ENCODE data around the gene NEBL. TPM values are rescaled to one million over a fixed set of nuclear protein-coding genes. Genes with fewer than 3 reads are reported as not detected.
A peak's percentile ranks its signal among the peaks of the same experiment; 100 is the strongest.

The NEBL gene
- total and polyA plus RNA-seq, 5 donors from 2014 or later = 1.2 to 2.6 (median 1.8) TPM

- Histone ChIP-seq H3K36me3 (ENCODE audit: control insufficient read depth, insufficient read depth, low read length) (no peaks in the 10 kb centered on the region), H3K27ac (ENCODE audit: insufficient read depth, low read length, poor library complexity, severe bottlenecking) (no peak overlapping the region), H3K4me1 (ENCODE audit: control insufficient read depth, insufficient read depth, low read length, poor library complexity, severe bottlenecking) (no peaks in the 10 kb centered on the region), H3K4me3 (ENCODE audit: low read depth, low read length) (no peak overlapping the region), H3K27me3 (ENCODE audit: control insufficient read depth, insufficient read depth, low read length) (no peaks in the 10 kb centered on the region), H3K9me3 (ENCODE audit: control insufficient read depth in 2 of 2, low read length in 2 of 2) (no peaks in the 10 kb centered on the region)
- H3K4me3 Mint-ChIP-seq = no peak overlapping the region
- H3K9me3 Mint-ChIP-seq = peaks cover 0 to 2% (median 0%) of the 10 kb centered on the region in 7 donors
- DNase-seq (no peak), ATAC-seq (ENCODE audit: low read depth in 2 of 2) (no peak)
- no peaks in the 10 kb centered on the region for H3K4me1 Mint-ChIP-seq
- no peak overlapping the region for H3K27ac Mint-ChIP-seq
- no peaks in the 10 kb centered on the region for H3K27me3 Mint-ChIP-seq
- no peaks in the 10 kb centered on the region for H3K36me3 Mint-ChIP-seq
Measured at GRCh38 chr10:20834825-20835224, 62.3 kb downstream of the NEBL start.

- Histone ChIP-seq H3K9me3 (ENCODE audit: control insufficient read depth in 2 of 2, low read length in 2 of 2) (no peaks in the 10 kb centered on the region), H3K4me3 (ENCODE audit: low read depth, low read length) (no peak overlapping the region), H3K36me3 (ENCODE audit: control insufficient read depth, insufficient read depth, low read length) (no peaks in the 10 kb centered on the region), H3K27me3 (ENCODE audit: control insufficient read depth, insufficient read depth, low read length) (no peaks in the 10 kb centered on the region), H3K27ac (ENCODE audit: insufficient read depth, low read length, poor library complexity, severe bottlenecking) (no peak overlapping the region), H3K4me1 (ENCODE audit: control insufficient read depth, insufficient read depth, low read length, poor library complexity, severe bottlenecking) (no peaks in the 10 kb centered on the region)
- Mint-ChIP-seq H3K4me1 (no peaks in the 10 kb centered on the region), H3K4me3 (no peak overlapping the region), H3K36me3 (no peaks in the 10 kb centered on the region), H3K9me3 (peaks cover 0 to 7% (median 0%) of the 10 kb centered on the region in 7 donors), H3K27ac (no peak overlapping the region), H3K27me3 (no peaks in the 10 kb centered on the region)
- no peak for ATAC-seq (ENCODE audit: low read depth in 2 of 2)
- no peak for DNase-seq
Measured at GRCh38 chr10:20822825-20823224, 74.3 kb downstream of the NEBL start.

- Mint-ChIP-seq H3K27me3 (no peaks in the 10 kb centered on the region), H3K4me3 (no peak overlapping the region), H3K27ac (no peak overlapping the region), H3K9me3 (peaks cover 0 to 3% (median 0%) of the 10 kb centered on the region in 7 donors), H3K4me1 (no peaks in the 10 kb centered on the region), H3K36me3 (no peaks in the 10 kb centered on the region)
- no peak overlapping the region for H3K27ac ChIP-seq (ENCODE audit: insufficient read depth, low read length, poor library complexity, severe bottlenecking)
- no peak for DNase-seq
- H3K9me3 ChIP-seq (ENCODE audit: control insufficient read depth in 2 of 2, low read length in 2 of 2) = no peaks in the 10 kb centered on the region
- no peaks in the 10 kb centered on the region for H3K36me3 ChIP-seq (ENCODE audit: control insufficient read depth, insufficient read depth, low read length)
- no peaks in the 10 kb centered on the region for H3K27me3 ChIP-seq (ENCODE audit: control insufficient read depth, insufficient read depth, low read length)
- ATAC-seq (ENCODE audit: low read depth in 2 of 2) = no peak
- H3K4me3 ChIP-seq (ENCODE audit: low read depth, low read length) = no peak overlapping the region
- no peaks in the 10 kb centered on the region for H3K4me1 ChIP-seq (ENCODE audit: control insufficient read depth, insufficient read depth, low read length, poor library complexity, severe bottlenecking)
Measured at GRCh38 chr10:20817646-20818045, 79.5 kb downstream of the NEBL start.

GRCh38 chr10:20817116-20817515 lies 80.0 kb downstream of the NEBL start:
- no peak overlapping the region for H3K4me3 Mint-ChIP-seq
- no peak overlapping the region for H3K4me3 ChIP-seq (ENCODE audit: low read depth, low read length)
- peaks cover 0 to 3% (median 0%) of the 10 kb centered on the region in 7 donors for H3K9me3 Mint-ChIP-seq
- no peak for DNase-seq
- H3K4me1 ChIP-seq (ENCODE audit: control insufficient read depth, insufficient read depth, low read length, poor library complexity, severe bottlenecking) = no peaks in the 10 kb centered on the region
- no peaks in the 10 kb centered on the region for H3K36me3 Mint-ChIP-seq
- H3K9me3 ChIP-seq (ENCODE audit: control insufficient read depth in 2 of 2, low read length in 2 of 2) = no peaks in the 10 kb centered on the region
- no peak overlapping the region for H3K27ac ChIP-seq (ENCODE audit: insufficient read depth, low read length, poor library complexity, severe bottlenecking)
- no peaks in the 10 kb centered on the region for H3K27me3 ChIP-seq (ENCODE audit: control insufficient read depth, insufficient read depth, low read length)
- ATAC-seq (ENCODE audit: low read depth in 2 of 2) = no peak
- no peaks in the 10 kb centered on the region for H3K4me1 Mint-ChIP-seq
- H3K36me3 ChIP-seq (ENCODE audit: control insufficient read depth, insufficient read depth, low read length) = no peaks in the 10 kb centered on the region
- no peak overlapping the region for H3K27ac Mint-ChIP-seq
- H3K27me3 Mint-ChIP-seq = no peaks in the 10 kb centered on the region

GRCh38 chr10:20814116-20814515 lies 83.0 kb downstream of the NEBL start:
- ATAC-seq (ENCODE audit: low read depth in 2 of 2) = no peak
- Mint-ChIP-seq H3K36me3 (no peaks in the 10 kb centered on the region), H3K4me3 (no peak overlapping the region), H3K4me1 (no peaks in the 10 kb centered on the region), H3K27me3 (no peaks in the 10 kb centered on the region), H3K27ac (no peak overlapping the region), H3K9me3 (peaks cover 0 to 2% (median 0%) of the 10 kb centered on the region in 7 donors)
- Histone ChIP-seq H3K9me3 (ENCODE audit: control insufficient read depth in 2 of 2, low read length in 2 of 2) (no peaks in the 10 kb centered on the region), H3K4me3 (ENCODE audit: low read depth, low read length) (no peak overlapping the region), H3K4me1 (ENCODE audit: control insufficient read depth, insufficient read depth, low read length, poor library complexity, severe bottlenecking) (no peaks in the 10 kb centered on the region), H3K36me3 (ENCODE audit: control insufficient read depth, insufficient read depth, low read length) (no peaks in the 10 kb centered on the region), H3K27ac (ENCODE audit: insufficient read depth, low read length, poor library complexity, severe bottlenecking) (no peak overlapping the region), H3K27me3 (ENCODE audit: control insufficient read depth, insufficient read depth, low read length) (no peaks in the 10 kb centered on the region)
- DNase-seq = no peak

- Histone ChIP-seq H3K27me3 (ENCODE audit: control insufficient read depth, insufficient read depth, low read length) (no peaks in the 10 kb centered on the region), H3K4me1 (ENCODE audit: control insufficient read depth, insufficient read depth, low read length, poor library complexity, severe bottlenecking) (no peaks in the 10 kb centered on the region), H3K9me3 (ENCODE audit: control insufficient read depth in 2 of 2, low read length in 2 of 2) (no peaks in the 10 kb centered on the region), H3K36me3 (ENCODE audit: control insufficient read depth, insufficient read depth, low read length) (no peaks in the 10 kb centered on the region), H3K27ac (ENCODE audit: insufficient read depth, low read length, poor library complexity, severe bottlenecking) (no peak overlapping the region), H3K4me3 (ENCODE audit: low read depth, low read length) (no peak overlapping the region)
- H3K27ac Mint-ChIP-seq = no peak overlapping the region
- H3K36me3 Mint-ChIP-seq = no peaks in the 10 kb centered on the region
- no peaks in the 10 kb centered on the region for H3K4me1 Mint-ChIP-seq
- ATAC-seq (ENCODE audit: low read depth in 2 of 2) (no peak), DNase-seq (no peak)
- no peak overlapping the region for H3K4me3 Mint-ChIP-seq
- peaks cover 0 to 2% (median 0%) of the 10 kb centered on the region in 7 donors for H3K9me3 Mint-ChIP-seq
- no peaks in the 10 kb centered on the region for H3K27me3 Mint-ChIP-seq
Measured at GRCh38 chr10:20811131-20811530, 86.0 kb downstream of the NEBL start.

- Mint-ChIP-seq H3K4me1 (no peaks in the 10 kb centered on the region), H3K27me3 (no peaks in the 10 kb centered on the region), H3K9me3 (peaks cover 0 to 2% (median 0%) of the 10 kb centered on the region in 7 donors), H3K36me3 (no peaks in the 10 kb centered on the region), H3K4me3 (no peak overlapping the region), H3K27ac (peak overlapping the region in 1 of 3 donors; percentile 32)
- Histone ChIP-seq H3K36me3 (ENCODE audit: control insufficient read depth, insufficient read depth, low read length) (no peaks in the 10 kb centered on the region), H3K4me3 (ENCODE audit: low read depth, low read length) (no peak overlapping the region), H3K27me3 (ENCODE audit: control insufficient read depth, insufficient read depth, low read length) (no peaks in the 10 kb centered on the region), H3K4me1 (ENCODE audit: control insufficient read depth, insufficient read depth, low read length, poor library complexity, severe bottlenecking) (no peaks in the 10 kb centered on the region), H3K27ac (ENCODE audit: insufficient read depth, low read length, poor library complexity, severe bottlenecking) (no peak overlapping the region), H3K9me3 (ENCODE audit: control insufficient read depth in 2 of 2, low read length in 2 of 2) (no peaks in the 10 kb centered on the region)
- no peak for DNase-seq
- no peak for ATAC-seq (ENCODE audit: low read depth in 2 of 2)
Measured at GRCh38 chr10:20809631-20810030, 87.5 kb downstream of the NEBL start.

- no peaks in the 10 kb centered on the region for H3K4me1 Mint-ChIP-seq
- no peak for ATAC-seq (ENCODE audit: low read depth in 2 of 2)
Measured at GRCh38 chr10:20806487-20806886, 90.6 kb downstream of the NEBL start.

More at GRCh38 chr10:20806487-20806886, 90.6 kb downstream of the NEBL start:
- no peak overlapping the region for H3K27ac Mint-ChIP-seq
- no peaks in the 10 kb centered on the region for H3K9me3 ChIP-seq (ENCODE audit: control insufficient read depth in 2 of 2, low read length in 2 of 2)
- H3K36me3 ChIP-seq (ENCODE audit: control insufficient read depth, insufficient read depth, low read length) = no peaks in the 10 kb centered on the region
- no peak overlapping the region for H3K4me3 Mint-ChIP-seq
- H3K27me3 ChIP-seq (ENCODE audit: control insufficient read depth, insufficient read depth, low read length) = no peaks in the 10 kb centered on the region
- H3K4me3 ChIP-seq (ENCODE audit: low read depth, low read length) = no peak overlapping the region
- H3K9me3 Mint-ChIP-seq = peaks cover 0 to 5% (median 0%) of the 10 kb centered on the region in 7 donors
- no peak overlapping the region for H3K27ac ChIP-seq (ENCODE audit: insufficient read depth, low read length, poor library complexity, severe bottlenecking)
- no peak for DNase-seq
- H3K27me3 Mint-ChIP-seq = no peaks in the 10 kb centered on the region
- H3K4me1 ChIP-seq (ENCODE audit: control insufficient read depth, insufficient read depth, low read length, poor library complexity, severe bottlenecking) = no peaks in the 10 kb centered on the region
- no peaks in the 10 kb centered on the region for H3K36me3 Mint-ChIP-seq
